SK-N-MC (cell line): ENCODE results near the gene SPG7.

Experiments used
- EZH2 ChIP-seq: fragments of 200-600 bp; sonication (generic); IDR thresholded peaks from one replicate; pipeline ENCODE4 v1.6.1; 2017; ENCODE audit warnings: antibody characterized with exemption
- FOXP2 ChIP-seq: optimal IDR thresholded peaks from 2 replicates; pipeline ENCODE3; 2011; ENCODE audit warnings: mild to moderate bottlenecking, moderate library complexity; ENCODE audit not compliant: insufficient read depth; ENCODE audit errors: extremely low read length, control extremely low read depth
- POLR2AphosphoS5 ChIP-seq: IDR thresholded peaks from 2 replicates; pipeline ENCODE4 v1.6.1; 2012; ENCODE audit warnings: mild to moderate bottlenecking, low read depth, low read length, borderline replicate concordance

- TF ChIP-seq EZH2 (no peak), POLR2AphosphoS5 (no peak), FOXP2 (no peak)
These were observed 54.7 kb downstream of the SPG7 start for GRCh38 chr16:89562939-89563338.
